PC-3 (cell line): Measurements from ENCODE around the gene ARHGAP26. TPM values are rescaled to one million over a fixed set of nuclear protein-coding genes. Genes with fewer than 3 reads are reported as not detected.

Experiments
- ATAC-seq: fragments of 200-7000 bp; cut with Tn5 transposase; 2 replicates; pipeline ENCODE4 v1.9.1; 2020; ENCODE audit warnings: mild to moderate bottlenecking, moderate library complexity
- BruUV-seq: library from RNA; stranded (reverse); fragments of 400-500 nt; replicated peaks from 2 replicates; lab custom pipeline; 2021; lab: Mats Ljungman, UMichigan
- CTCF ChIA-PET: fragments of 300-600 bp; sonication (Branson Sonifier 250); formaldehyde crosslinking; loops from one replicate; lab custom pipeline; 2022; ENCODE audit warnings: antibody characterized with exemption; lab: Charles Lee
- POLR2A ChIA-PET: fragments of 300-600 bp; sonication (Branson Sonifier 250); formaldehyde crosslinking; loops from one replicate; lab custom pipeline; 2022; ENCODE audit warnings: antibody characterized with exemption; ENCODE audit not compliant: unreplicated experiment; lab: Charles Lee
- DNase-seq: peaks from one replicate; pipeline ENCODE4 v3.0.0-alpha.2; 2015
- H2AFZ ChIP-seq: fragments of 300-600 bp; sonication (generic); 2 replicates; pipeline ENCODE4 v1.6.0; 2016; ENCODE audit warnings: antibody characterized with exemption, low read length
- H3F3A ChIP-seq: fragments of 300-600 bp; sonication (generic); one replicate; pipeline ENCODE4 v1.6.0; 2017; ENCODE audit warnings: antibody characterized with exemption, low read length, control low read depth, mild to moderate bottlenecking; ENCODE audit not compliant: unreplicated experiment
- H3K27ac ChIP-seq: fragments of 300-600 bp; sonication (generic); 2 replicates; pipeline ENCODE4 v1.5.1; 2016; ENCODE audit warnings: mild to moderate bottlenecking, low read length
- H3K27me3 ChIP-seq: fragments of 300-600 bp; sonication (generic); 2 replicates; pipeline ENCODE4 v1.6.1; 2016; ENCODE audit warnings: low read length, mixed read lengths
- H3K36me3 ChIP-seq: fragments of 300-600 bp; sonication (generic); 2 replicates; pipeline ENCODE4 v1.6.1; 2016; ENCODE audit warnings: low read depth, mixed run types, low read length, mixed read lengths
- H3K4me1 ChIP-seq: fragments of 300-600 bp; sonication (generic); 2 replicates; pipeline ENCODE4 v1.5.1; 2016; ENCODE audit warnings: low read length; ENCODE audit not compliant: insufficient read depth
- H3K4me2 ChIP-seq: fragments of 300-600 bp; sonication (generic); 2 replicates; pipeline ENCODE4 v1.6.0; 2016; ENCODE audit warnings: low read length
- H3K4me3 ChIP-seq: fragments of 300-600 bp; sonication (generic); 2 replicates; pipeline ENCODE4 v1.5.1; 2016; ENCODE audit warnings: mild to moderate bottlenecking, low read length, mixed read lengths
- H3K79me2 ChIP-seq: fragments of 300-600 bp; sonication (generic); 2 replicates; pipeline ENCODE4 v1.6.1; 2017; ENCODE audit warnings: low read length, mixed read lengths
- H3K9ac ChIP-seq: fragments of 300-600 bp; sonication (generic); 2 replicates; pipeline ENCODE4 v1.6.0; 2016; ENCODE audit warnings: mild to moderate bottlenecking, low read length
- H3K9me2 ChIP-seq: fragments of 300-600 bp; sonication (generic); replicated peaks from 2 replicates; pipeline ENCODE4 v1.6.1; 2016; ENCODE audit warnings: mixed run types, low read length, mixed read lengths
- H3K9me3 ChIP-seq: fragments of 300-600 bp; sonication (generic); 2 replicates; pipeline ENCODE4 v1.6.1; 2016; ENCODE audit warnings: low read length, mixed read lengths
- H4K20me1 ChIP-seq: fragments of 300-600 bp; sonication (generic); 2 replicates; pipeline ENCODE4 v1.6.1; 2016; ENCODE audit warnings: low read length, mixed read lengths
- EZH2 ChIP-seq: fragments of 300-600 bp; sonication (generic); IDR thresholded peaks from one replicate; pipeline ENCODE4 v1.6.1; 2017; ENCODE audit warnings: antibody characterized with exemption, mild to moderate bottlenecking, low read length; ENCODE audit not compliant: unreplicated experiment
- EZH2phosphoT487 ChIP-seq: fragments of 300-600 bp; sonication (generic); IDR thresholded peaks from 2 replicates; pipeline ENCODE4 v1.6.1; 2018; ENCODE audit warnings: mild to moderate bottlenecking, antibody characterized with exemption, low read length, borderline replicate concordance
- intact Hi-C: fragments of 100-400 bp; cut with micrococcal nuclease; formaldehyde crosslinking; loops from 2 replicates; pipeline ENCODE4 v1.9.0; 2023
- total RNA-seq: library from RNA; depleted of rRNA; stranded (reverse); fragments of >200 nt; gene quantifications from 2 replicates; pipeline ENCODE4 v1.2.3, GENCODE V29; 2014
- TF ChIP-seq, protein P1 (sequence below): fragments of 300-600 bp; sonication (generic); conservative IDR thresholded peaks from 2 replicates; pipeline ENCODE4 v1.5.1; 2017; ENCODE audit warnings: antibody characterized with exemption, low read depth, mild to moderate bottlenecking, low read length

Gene ARHGAP26
- total RNA-seq, 1 experiment from 2014 or later: 11.7 TPM

DNA sequence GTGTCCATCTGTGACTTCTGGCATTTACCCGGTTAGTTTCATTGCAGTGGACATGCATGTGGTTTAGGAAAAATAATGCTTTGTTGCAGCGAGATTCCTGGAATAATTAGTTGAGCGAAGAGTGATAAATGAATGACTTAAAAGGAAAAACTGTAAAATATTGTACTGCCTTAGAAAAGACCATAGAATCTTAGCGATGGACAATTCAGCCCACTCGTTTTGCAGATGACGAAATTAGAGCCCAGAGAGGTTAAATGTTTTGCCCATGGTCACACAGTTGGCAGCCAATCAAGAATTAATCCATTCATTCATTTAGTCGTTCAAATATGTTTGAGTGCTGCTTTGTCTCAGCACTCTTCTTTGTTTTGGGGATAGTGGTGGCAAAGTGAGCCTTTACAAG, 107.9 kb downstream of the ARHGAP26 start:
- BruUV-seq: no TSS peak
- no peak for TF ChIP-seq EZH2phosphoT487
- TF ChIP-seq, protein P1, sequence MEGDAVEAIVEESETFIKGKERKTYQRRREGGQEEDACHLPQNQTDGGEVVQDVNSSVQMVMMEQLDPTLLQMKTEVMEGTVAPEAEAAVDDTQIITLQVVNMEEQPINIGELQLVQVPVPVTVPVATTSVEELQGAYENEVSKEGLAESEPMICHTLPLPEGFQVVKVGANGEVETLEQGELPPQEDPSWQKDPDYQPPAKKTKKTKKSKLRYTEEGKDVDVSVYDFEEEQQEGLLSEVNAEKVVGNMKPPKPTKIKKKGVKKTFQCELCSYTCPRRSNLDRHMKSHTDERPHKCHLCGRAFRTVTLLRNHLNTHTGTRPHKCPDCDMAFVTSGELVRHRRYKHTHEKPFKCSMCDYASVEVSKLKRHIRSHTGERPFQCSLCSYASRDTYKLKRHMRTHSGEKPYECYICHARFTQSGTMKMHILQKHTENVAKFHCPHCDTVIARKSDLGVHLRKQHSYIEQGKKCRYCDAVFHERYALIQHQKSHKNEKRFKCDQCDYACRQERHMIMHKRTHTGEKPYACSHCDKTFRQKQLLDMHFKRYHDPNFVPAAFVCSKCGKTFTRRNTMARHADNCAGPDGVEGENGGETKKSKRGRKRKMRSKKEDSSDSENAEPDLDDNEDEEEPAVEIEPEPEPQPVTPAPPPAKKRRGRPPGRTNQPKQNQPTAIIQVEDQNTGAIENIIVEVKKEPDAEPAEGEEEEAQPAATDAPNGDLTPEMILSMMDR: no peak
- no peak for TF ChIP-seq EZH2
- Histone ChIP-seq H3K9me3 (no peaks in the 10 kb centered on the region), H3K36me3 (no peaks in the 10 kb centered on the region; the same call in 1 of the 2 replicates), H3F3A (no peaks in the 10 kb centered on the region), H3K27me3 (no peaks in the 10 kb centered on the region), H3K9me2 (no peaks in the 10 kb centered on the region), H3K4me1 (peaks cover 23% of the 10 kb centered on the region), H2AFZ (no peak overlapping the region), H4K20me1 (no peaks in the 10 kb centered on the region), H3K27ac (no peak overlapping the region), H3K4me3 (no peak overlapping the region), H3K9ac (no peak overlapping the region), H3K4me2 (no peak overlapping the region), H3K79me2 (no peaks in the 10 kb centered on the region)
- ChIA-PET CTCF (no interaction called here), POLR2A (no interaction called here)
- ATAC-seq (no peak), DNase-seq (no peak)
- intact Hi-C loops: no loop called here

DNA sequence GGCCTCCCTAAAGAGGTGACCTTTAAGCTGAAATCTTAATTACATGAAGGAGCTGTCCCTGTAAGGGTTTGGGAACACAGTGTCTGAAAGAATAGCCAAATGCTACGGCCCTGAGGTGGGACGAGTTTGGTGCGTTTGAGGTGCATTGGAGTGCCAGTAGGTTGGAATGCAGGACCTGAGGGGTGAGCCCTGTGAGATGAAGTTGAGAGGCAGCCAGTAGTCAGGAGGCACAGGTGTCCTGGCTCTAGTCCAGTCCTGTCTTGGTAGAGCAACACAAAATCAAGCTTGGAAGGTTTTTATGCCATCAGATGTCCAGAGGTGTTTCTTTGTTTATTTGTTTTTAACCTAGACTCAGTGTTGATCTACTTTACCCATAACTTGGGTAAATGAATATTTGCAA, 108.5 kb downstream of the ARHGAP26 start:
- BruUV-seq: no TSS peak
- Histone ChIP-seq H4K20me1 (no peaks in the 10 kb centered on the region), H3K27me3 (no peaks in the 10 kb centered on the region), H3K4me3 (no peak overlapping the region), H3K4me2 (no peak overlapping the region), H3K9me2 (no peaks in the 10 kb centered on the region), H3K9me3 (no peaks in the 10 kb centered on the region), H3K9ac (no peak overlapping the region), H3K27ac (no peak overlapping the region), H3K36me3 (no peaks in the 10 kb centered on the region; the same call in 1 of the 2 replicates), H3K4me1 (peaks cover 18% of the 10 kb centered on the region), H3K79me2 (no peaks in the 10 kb centered on the region), H3F3A (no peaks in the 10 kb centered on the region), H2AFZ (no peak overlapping the region)
- ATAC-seq (no peak), DNase-seq (no peak)
- intact Hi-C loops: no loop called here
- CTCF ChIA-PET: interaction anchor here (0.7 to 1.3 kb wide), 2 partner anchors 108 to 148 kb away, joined by 3 to 5 read pairs; partner anchors contain the start of gene ARHGAP26
- POLR2A ChIA-PET: no interaction called here
- no peak for TF ChIP-seq EZH2phosphoT487
- TF ChIP-seq EZH2: no peak
- TF ChIP-seq, protein P1: no peak

DNA sequence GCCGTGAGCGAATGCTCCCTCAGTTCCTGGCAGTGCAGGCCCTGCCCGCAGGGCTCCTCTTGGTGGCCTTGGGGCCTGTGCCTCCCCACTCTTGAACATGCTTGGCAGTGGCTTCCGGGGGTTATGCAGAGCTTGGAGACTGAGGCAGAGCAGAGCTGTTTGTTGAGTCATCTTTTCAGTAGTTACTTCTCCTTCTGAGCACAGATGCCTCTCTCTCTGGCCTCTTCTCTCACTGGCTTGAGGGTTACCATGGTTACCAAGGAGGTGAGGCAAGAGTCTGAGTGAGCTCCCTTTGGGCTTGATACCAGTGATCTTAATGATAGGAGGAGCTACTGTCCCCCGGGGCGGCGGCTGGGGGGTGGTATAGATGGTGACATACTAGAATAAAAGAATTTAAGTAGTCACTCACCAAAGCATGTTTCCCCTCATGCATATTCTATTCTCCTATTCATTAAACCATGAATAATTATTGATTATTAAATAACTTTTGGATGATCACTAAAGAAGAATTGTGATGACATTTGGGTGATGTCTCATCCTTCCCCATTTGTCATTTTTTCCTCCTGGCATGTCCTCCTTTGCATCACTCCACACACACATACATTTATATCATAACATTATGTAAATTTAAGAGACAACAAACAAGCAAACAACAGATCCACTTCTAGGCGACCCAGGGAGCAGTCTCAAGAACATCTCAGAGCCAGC, 111.1 kb downstream of the ARHGAP26 start:
- TF ChIP-seq EZH2: no peak
- no peak for TF ChIP-seq EZH2phosphoT487
- TF ChIP-seq, protein P1: no peak
- Histone ChIP-seq H3K9ac (no peak overlapping the region), H3K9me2 (no peaks in the 10 kb centered on the region), H3K27ac (no peak overlapping the region), H2AFZ (no peak overlapping the region), H3K4me3 (no peak overlapping the region), H3K4me1 (peaks cover 4% of the 10 kb centered on the region; the same call in 1 of the 2 replicates), H3K4me2 (no peak overlapping the region), H3F3A (no peaks in the 10 kb centered on the region), H3K79me2 (no peaks in the 10 kb centered on the region), H3K36me3 (no peaks in the 10 kb centered on the region; the same call in 1 of the 2 replicates), H4K20me1 (no peaks in the 10 kb centered on the region), H3K9me3 (no peaks in the 10 kb centered on the region), H3K27me3 (no peaks in the 10 kb centered on the region)
- CTCF ChIA-PET: no interaction called here
- DNase-seq (no peak), ATAC-seq (no peak)
- no TSS peak for BruUV-seq
- intact Hi-C loops: loop anchor here (5.0 to 10.0 kb wide), 2 partner anchors 136 to 224 kb away; no protein-coding TSS in a partner anchor
- POLR2A ChIA-PET: no interaction called here
